CD14-positive monocyte (primary cell): Measurements from ENCODE around the gene SOCS2. TPM values are rescaled to one million over a fixed set of nuclear protein-coding genes. Genes with fewer than 3 reads are reported as not detected.

Source experiments
- DNase-seq, 3 donors: peaks; one replicate each; pipeline ENCODE4 v3.0.0-alpha.2; 2011 to 2022
- H2AFZ ChIP-seq: 2 replicates; pipeline ENCODE4 v1.6.0; 2012; ENCODE audit warnings: mild to moderate bottlenecking, low read depth, low read length, inconsistent platforms; ENCODE audit not compliant: insufficient read depth, poor library complexity, severe bottlenecking
- H3K27ac ChIP-seq, 2 donors: 1 replicate in 1 of 2; 2 replicates in 1 of 2; pipeline ENCODE4 v1.5.1; 2012 to 2013; ENCODE audit warnings: low read length in 2 of 2, control low read depth in 1 of 2, inconsistent platforms in 1 of 2, low read depth in 1 of 2, mild to moderate bottlenecking in 1 of 2
- H3K27me3 ChIP-seq, 2 donors: one replicate each; pipeline versions ENCODE4 v1.6.0 to v1.6.1; 2011 to 2013; ENCODE audit warnings: low read length in 2 of 2; ENCODE audit not compliant: control insufficient read depth in 2 of 2, insufficient read depth in 2 of 2
- H3K36me3 ChIP-seq, 2 donors: replicated peaks in 1 of 2; 1 replicate in 1 of 2; 2 replicates in 1 of 2; pipeline versions ENCODE4 v1.5.1 to v1.6.1; 2012 to 2013; ENCODE audit warnings: low read length in 2 of 2, control low read depth in 1 of 2, inconsistent platforms in 1 of 2, mild to moderate bottlenecking in 1 of 2; ENCODE audit not compliant: insufficient read depth in 2 of 2, control insufficient read depth in 1 of 2
- H3K4me1 ChIP-seq, 2 donors: 1 replicate in 1 of 2; 2 replicates in 1 of 2; pipeline versions ENCODE4 v1.5.1 to v1.6.1; 2012 to 2013; ENCODE audit warnings: low read length in 2 of 2, control low read depth in 1 of 2, inconsistent platforms in 1 of 2, mild to moderate bottlenecking in 1 of 2, moderate library complexity in 1 of 2; ENCODE audit not compliant: insufficient read depth in 2 of 2, control insufficient read depth in 1 of 2
- H3K4me2 ChIP-seq: replicated peaks from 2 replicates; pipeline ENCODE3; 2012; ENCODE audit warnings: low read length, moderate library complexity, mild to moderate bottlenecking; ENCODE audit not compliant: poor library complexity, severe bottlenecking; ENCODE audit errors: extremely low read depth
- H3K4me3 ChIP-seq, 3 experiments: fragments of 200-600 bp in 1 of 3; sonication (generic) in 1 of 3; replicated peaks in 1 of 3; 1 replicate in 2 of 3; 2 replicates in 1 of 3; pipeline ENCODE4 v1.5.1; 2011 to 2013; ENCODE audit warnings: low read length in 3 of 3, mild to moderate bottlenecking in 3 of 3, control low read depth in 2 of 3, low read depth in 2 of 3, inconsistent platforms in 1 of 3, moderate library complexity in 1 of 3
- H3K79me2 ChIP-seq: 2 replicates; pipeline ENCODE4 v1.6.0; 2012; ENCODE audit warnings: mild to moderate bottlenecking, control low read depth, inconsistent platforms, low read length, moderate library complexity; ENCODE audit not compliant: insufficient read depth
- H3K9ac ChIP-seq: 2 replicates; pipeline ENCODE4 v1.6.0; 2017; ENCODE audit warnings: low read length, mild to moderate bottlenecking; ENCODE audit not compliant: insufficient read depth, poor library complexity, severe bottlenecking
- H3K9me3 ChIP-seq, 2 donors: replicated peaks in 1 of 2; 1 replicate in 1 of 2; 2 replicates in 1 of 2; pipeline versions ENCODE4 v1.5.1 to v1.6.1; 2012 to 2013; ENCODE audit warnings: low read length in 2 of 2, control low read depth in 1 of 2; ENCODE audit not compliant: control insufficient read depth in 1 of 2, insufficient read depth in 1 of 2
- H4K20me1 ChIP-seq: 2 replicates; pipeline ENCODE4 v1.6.0; 2012; ENCODE audit warnings: mild to moderate bottlenecking, low read length, control low read depth, moderate library complexity; ENCODE audit not compliant: insufficient read depth
- H3K27ac Mint-ChIP-seq, 7 donors: one replicate each; pipeline ENCODE4 v1.8.0; 2020; ENCODE audit warnings: mild to moderate bottlenecking in 7 of 7, mixed read lengths in 7 of 7, moderate library complexity in 6 of 7, inconsistent platforms in 2 of 7
- H3K27me3 Mint-ChIP-seq, 3 donors: one replicate each; pipeline ENCODE4 v1.8.0; 2021 to 2022; ENCODE audit warnings: low read depth in 3 of 3, mild to moderate bottlenecking in 3 of 3, mixed read lengths in 3 of 3, moderate library complexity in 3 of 3, inconsistent platforms in 1 of 3
- H3K36me3 Mint-ChIP-seq, 2 donors: one replicate each; pipeline ENCODE4 v1.8.0; 2020; ENCODE audit warnings: mixed read lengths in 2 of 2, inconsistent platforms in 1 of 2, mild to moderate bottlenecking in 1 of 2
- H3K4me1 Mint-ChIP-seq: one replicate; pipeline ENCODE4 v1.8.0; 2020; ENCODE audit warnings: mild to moderate bottlenecking, mixed read lengths
- H3K4me3 Mint-ChIP-seq, 2 donors: one replicate each; pipeline ENCODE4 v1.8.0; 2020; ENCODE audit warnings: mild to moderate bottlenecking in 2 of 2, mixed read lengths in 2 of 2, moderate library complexity in 1 of 2
- H3K9me3 Mint-ChIP-seq, 7 donors: one replicate each; pipeline ENCODE4 v1.8.0; 2020 to 2022; ENCODE audit warnings: mixed read lengths in 7 of 7, mild to moderate bottlenecking in 6 of 7, moderate library complexity in 6 of 7, inconsistent platforms in 2 of 7
- WGBS: methylation state at CpG from one replicate; pipeline ENCODE4 v1.1.5; 2013; ENCODE audit warnings: missing lambda C conversion rate; ENCODE audit not compliant: insufficient coverage; 5-methylcytosine and 5-hydroxymethylcytosine counted together
- intact Hi-C, 2 donors: fragments of 100-400 bp; cut with micrococcal nuclease; formaldehyde crosslinking; loops; one replicate each; pipeline versions ENCODE4 v1.15.0 to v1.15.1; 2023
- polyA plus RNA-seq, 3 donors: library from polyadenylated mRNA; depleted of rRNA in 1 of 3; unstranded in 2 of 3; stranded (reverse) in 1 of 3; fragments of 300-500 nt in 2 of 3; fragments of >200 nt in 1 of 3; fragmentation: Illumina TruSeq in 2 of 3; gene quantifications; 1 replicate in 2 of 3; 2 replicates in 1 of 3; pipeline ENCODE4 v1.2.3, GENCODE V29; 2012 to 2021
- TF ChIP-seq, protein P1 (sequence below): fragments of 200-600 bp; IDR thresholded peaks from one replicate; pipeline ENCODE4 v1.8.0; 2022; ENCODE audit warnings: antibody characterized with exemption, mild to moderate bottlenecking

The SOCS2 gene
- polyA plus RNA-seq, 3 donors = 0.18 to 0.91 (median 0.22) TPM

DNA sequence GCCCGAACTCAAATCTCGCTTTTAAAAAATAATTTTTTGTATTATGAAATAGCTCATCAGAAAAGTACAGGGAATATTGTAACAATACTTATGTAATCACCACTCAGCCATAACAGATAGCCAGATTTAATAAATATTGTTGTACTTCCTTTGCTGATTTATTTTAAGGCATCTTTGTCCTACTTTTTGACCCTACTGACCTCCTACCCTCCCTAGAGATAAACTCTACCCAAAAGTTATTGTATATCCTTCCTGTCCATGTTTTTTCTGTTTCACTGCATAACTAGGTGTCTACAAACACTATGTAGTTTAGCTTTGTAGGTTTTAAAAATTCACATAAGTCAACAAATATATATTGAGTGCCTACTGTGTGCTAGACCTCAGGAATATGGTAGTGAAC, 25.1 kb downstream of the SOCS2 start:
- no peak overlapping the region for H3K4me3 Mint-ChIP-seq
- no peak overlapping the region for H3K27ac Mint-ChIP-seq
- H3K9me3 Mint-ChIP-seq = peaks cover 0 to 2% (median 0%) of the 10 kb centered on the region in 7 donors
- H3K9me3 ChIP-seq = no peaks in the 10 kb centered on the region
- peaks cover 14 to 28% of the 10 kb centered on the region in 2 donors for H3K27me3 ChIP-seq
- no peaks in the 10 kb centered on the region for H3K4me1 ChIP-seq
- no peak overlapping the region for H3K9ac ChIP-seq
- no peaks in the 10 kb centered on the region for H3K79me2 ChIP-seq
- H3K4me2 ChIP-seq = no peak overlapping the region
- H3K4me1 Mint-ChIP-seq = peaks cover 11% of the 10 kb centered on the region
- H3K27me3 Mint-ChIP-seq = peaks cover 19 to 24% (median 21%) of the 10 kb centered on the region in 3 donors
- intact Hi-C loops = no loop called here
- peaks cover 0 to 2% of the 10 kb centered on the region in 2 donors for H3K36me3 Mint-ChIP-seq
- TF ChIP-seq, protein P1, sequence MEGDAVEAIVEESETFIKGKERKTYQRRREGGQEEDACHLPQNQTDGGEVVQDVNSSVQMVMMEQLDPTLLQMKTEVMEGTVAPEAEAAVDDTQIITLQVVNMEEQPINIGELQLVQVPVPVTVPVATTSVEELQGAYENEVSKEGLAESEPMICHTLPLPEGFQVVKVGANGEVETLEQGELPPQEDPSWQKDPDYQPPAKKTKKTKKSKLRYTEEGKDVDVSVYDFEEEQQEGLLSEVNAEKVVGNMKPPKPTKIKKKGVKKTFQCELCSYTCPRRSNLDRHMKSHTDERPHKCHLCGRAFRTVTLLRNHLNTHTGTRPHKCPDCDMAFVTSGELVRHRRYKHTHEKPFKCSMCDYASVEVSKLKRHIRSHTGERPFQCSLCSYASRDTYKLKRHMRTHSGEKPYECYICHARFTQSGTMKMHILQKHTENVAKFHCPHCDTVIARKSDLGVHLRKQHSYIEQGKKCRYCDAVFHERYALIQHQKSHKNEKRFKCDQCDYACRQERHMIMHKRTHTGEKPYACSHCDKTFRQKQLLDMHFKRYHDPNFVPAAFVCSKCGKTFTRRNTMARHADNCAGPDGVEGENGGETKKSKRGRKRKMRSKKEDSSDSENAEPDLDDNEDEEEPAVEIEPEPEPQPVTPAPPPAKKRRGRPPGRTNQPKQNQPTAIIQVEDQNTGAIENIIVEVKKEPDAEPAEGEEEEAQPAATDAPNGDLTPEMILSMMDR = no peak
- no CpG with 5 or more reads among the region's 2 CpGs for WGBS
- no peaks in the 10 kb centered on the region for H4K20me1 ChIP-seq
- no peak overlapping the region for H2AFZ ChIP-seq
- no peak for DNase-seq
- H3K36me3 ChIP-seq = no peaks in the 10 kb centered on the region
- no peak overlapping the region for H3K27ac ChIP-seq
- H3K4me3 ChIP-seq = no peak overlapping the region

DNA sequence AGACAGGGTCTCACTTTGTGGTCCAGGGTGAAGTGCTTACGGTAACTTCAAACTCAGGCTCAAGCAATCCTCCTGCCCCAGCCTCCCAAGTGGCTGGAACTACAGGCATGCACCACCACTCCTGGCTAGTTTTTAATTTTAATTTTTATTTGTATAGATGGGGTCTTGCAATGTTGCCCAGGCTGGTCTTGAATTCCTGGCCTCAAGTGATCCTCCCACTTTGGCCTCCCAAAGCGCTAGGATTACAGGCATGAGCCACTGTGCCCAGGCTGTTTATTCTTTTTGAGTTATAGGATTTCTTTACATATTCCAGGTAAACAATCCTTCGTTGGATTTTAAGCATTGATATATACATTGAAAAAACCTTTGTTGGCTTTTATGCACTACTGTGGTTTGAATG, 26.7 kb downstream of the SOCS2 start:
- peaks cover 9% of the 10 kb centered on the region for H3K4me1 Mint-ChIP-seq
- H3K4me3 Mint-ChIP-seq = no peak overlapping the region
- Histone ChIP-seq H2AFZ (no peak overlapping the region), H3K4me2 (no peak overlapping the region), H3K4me3 (no peak overlapping the region), H3K79me2 (no peaks in the 10 kb centered on the region), H3K9me3 (no peaks in the 10 kb centered on the region), H3K27ac (no peak overlapping the region), H3K36me3 (no peaks in the 10 kb centered on the region), H3K9ac (no peak overlapping the region), H3K4me1 (no peaks in the 10 kb centered on the region), H3K27me3 (peaks cover 3 to 12% of the 10 kb centered on the region in 2 donors), H4K20me1 (no peaks in the 10 kb centered on the region)
- TF ChIP-seq, protein P1 = no peak
- H3K27ac Mint-ChIP-seq = no peak overlapping the region
- intact Hi-C loops = no loop called here
- WGBS = no CpG with 5 or more reads among the region's 3 CpGs
- H3K36me3 Mint-ChIP-seq = peaks cover 0 to 2% of the 10 kb centered on the region in 2 donors
- no peak for DNase-seq
- H3K9me3 Mint-ChIP-seq = peaks cover 0 to 2% (median 0%) of the 10 kb centered on the region in 7 donors
- peaks cover 11 to 14% (median 13%) of the 10 kb centered on the region in 3 donors for H3K27me3 Mint-ChIP-seq
